PC-9 (cell line): Measurements from ENCODE around the gene FFAR2.

ENCODE experiments used
- CTCF ChIP-seq: fragments of 200-600 bp; sonication (generic); conservative IDR thresholded peaks from 2 replicates; pipeline ENCODE4 v1.6.1; 2017; ENCODE audit warnings: mixed run types, antibody characterized with exemption, mild to moderate bottlenecking, moderate library complexity
- EZH2 ChIP-seq: fragments of 200-600 bp; sonication (generic); IDR thresholded peaks from 2 replicates; pipeline ENCODE4 v1.8.0; 2017; ENCODE audit warnings: antibody characterized with exemption, low read depth

- TF ChIP-seq CTCF, result peak; percentile 97
- no peak for TF ChIP-seq EZH2
Measured at GRCh38 chr19:35495107-35496064, 47.3 kb downstream of the FFAR2 start.
